H7 (cell line): Measurements from ENCODE around the gene ARL9. TPM values are rescaled to one million over a fixed set of nuclear protein-coding genes. Genes with fewer than 3 reads are reported as not detected.

Source experiments
- DNase-seq: peaks from one replicate; pipeline ENCODE4 v3.0.0; 2012
- H3K27me3 ChIP-seq: 2 replicates; pipeline ENCODE4 v1.6.0; 2011; ENCODE audit warnings: mild to moderate bottlenecking, low read length; ENCODE audit not compliant: control insufficient read depth, insufficient read depth
- H3K36me3 ChIP-seq: replicated peaks from 2 replicates; pipeline ENCODE4 v1.5.1; 2011; ENCODE audit warnings: low read length; ENCODE audit not compliant: control insufficient read depth, insufficient read depth
- H3K4me3 ChIP-seq: 2 replicates; pipeline ENCODE4 v1.5.1; 2011; ENCODE audit warnings: low read depth, mild to moderate bottlenecking, control low read depth, low read length, moderate library complexity; ENCODE audit not compliant: insufficient read depth
- total RNA-seq: library from RNA; depleted of rRNA; stranded (reverse); fragments of >200 nt; shearing (Covaris generic); gene quantifications from 2 replicates; pipeline ENCODE4 v1.2.3, GENCODE V29; 2014; rRNA removed

Gene ARL9
- total RNA-seq, 1 experiment from 2014 or later, result not detected

DNA sequence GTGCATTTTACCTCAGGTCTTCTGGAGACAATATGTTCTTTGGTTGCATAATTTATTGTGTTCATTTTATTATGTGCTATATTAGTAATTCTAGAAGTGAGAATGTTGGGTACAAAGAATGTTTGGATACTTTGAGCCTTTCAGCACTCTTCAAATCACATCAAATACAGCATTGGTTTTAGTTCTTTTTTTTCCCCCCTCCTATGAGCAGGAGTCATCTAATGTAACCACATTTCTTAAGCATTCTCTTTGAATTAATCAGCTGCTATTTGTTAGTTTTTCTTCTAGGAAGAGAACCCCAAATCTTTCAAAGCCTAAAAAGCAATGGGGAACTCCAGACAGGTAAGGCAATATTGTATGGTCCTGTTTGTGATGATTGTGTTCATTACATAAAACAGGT lies 46.7 kb downstream of the ARL9 start:
- no peak overlapping the region for H3K4me3 ChIP-seq
- no peak for DNase-seq

DNA sequence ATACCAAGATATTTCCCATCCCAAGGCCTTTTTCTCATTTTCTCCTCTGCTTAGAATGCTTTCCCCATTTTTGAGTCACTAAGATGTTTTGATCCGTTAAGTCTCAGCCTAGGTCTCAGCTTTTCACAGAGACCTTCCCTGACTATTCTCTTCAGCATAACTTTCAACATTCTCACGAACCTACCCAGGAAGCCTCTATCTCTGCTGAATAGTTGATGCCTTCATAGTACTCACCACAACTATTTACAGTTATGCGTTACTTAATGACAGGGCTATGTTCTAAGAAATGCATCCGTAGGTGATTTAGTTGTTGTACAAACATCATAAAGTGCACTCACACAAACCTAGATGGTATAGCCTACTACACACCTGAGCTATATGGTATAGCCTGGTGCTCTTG lies 64.5 kb downstream of the ARL9 start:
- no peak overlapping the region for H3K4me3 ChIP-seq
- H3K36me3 ChIP-seq, result no peaks in the 10 kb centered on the region
- H3K27me3 ChIP-seq, result no peaks in the 10 kb centered on the region
- DNase-seq, result no peak

More for the DNA sequence above, 46.7 kb downstream of the ARL9 start:
- Histone ChIP-seq H3K27me3 (no peaks in the 10 kb centered on the region), H3K36me3 (no peaks in the 10 kb centered on the region)

Other genes with a start within 250 kb of the ARL9 start
- 11.4 and 16.5 TPM in 2 replicates for gene AASDH, start 118.3 kb upstream of the ARL9 start, total RNA-seq
- 68.5 and 92.7 TPM in 2 replicates for gene PPAT, start 70.2 kb upstream of the ARL9 start, total RNA-seq
- gene PAICS, start 69.5 kb upstream of the ARL9 start, total RNA-seq, result 192 and 207 TPM in 2 replicates
- gene SRP72, start 38.2 kb upstream of the ARL9 start, total RNA-seq, result 56.8 and 84.6 TPM in 2 replicates
- not detected in 2 replicates for gene HOPX, start 175.5 kb downstream of the ARL9 start, total RNA-seq